Mucosa of rectum (tissue), 2 donors: ENCODE measurements around the gene FAM168B.

Experiments used
- H3K27ac ChIP-seq, 2 donors: one replicate each; pipeline ENCODE4 v1.7.0; 2013; ENCODE audit warnings: inconsistent platforms in 2 of 2, low read depth in 2 of 2, low read length in 2 of 2
- H3K27me3 ChIP-seq, 2 donors: one replicate each; pipeline ENCODE4 v1.7.0; 2013; ENCODE audit warnings: low read length in 2 of 2; ENCODE audit not compliant: control insufficient read depth in 2 of 2, insufficient read depth in 2 of 2
- H3K36me3 ChIP-seq, 2 donors: one replicate each; pipeline ENCODE4 v1.7.0; 2013; ENCODE audit warnings: low read length in 2 of 2; ENCODE audit not compliant: control insufficient read depth in 2 of 2, insufficient read depth in 2 of 2
- H3K4me1 ChIP-seq, 2 donors: one replicate each; pipeline ENCODE4 v1.7.0; 2013; ENCODE audit warnings: low read length in 2 of 2, mild to moderate bottlenecking in 1 of 2; ENCODE audit not compliant: control insufficient read depth in 2 of 2, insufficient read depth in 2 of 2
- H3K4me3 ChIP-seq, 2 donors: one replicate each; pipeline ENCODE4 v1.7.0; 2013; ENCODE audit warnings: low read length in 2 of 2
- H3K9ac ChIP-seq, 2 donors: one replicate each; pipeline ENCODE4 v1.7.0; 2013; ENCODE audit warnings: low read length in 2 of 2, low read depth in 1 of 2, mild to moderate bottlenecking in 1 of 2
- H3K9me3 ChIP-seq, 2 donors: one replicate each; pipeline ENCODE4 v1.7.0; 2013; ENCODE audit warnings: low read length in 2 of 2; ENCODE audit not compliant: control insufficient read depth in 2 of 2
- donor health status: healthy.
- donor health status: Normal muscosa, but diverticular disease.

The FAM168B gene

GRCh38 chr2:131026919-131027318 is 66.3 kb downstream of the FAM168B start:
- Histone ChIP-seq H3K9ac (no peak overlapping the region), H3K27ac (no peak overlapping the region), H3K4me3 (no peak overlapping the region), H3K36me3 (no peaks in the 10 kb centered on the region), H3K9me3 (peaks cover 0 to 2% of the 10 kb centered on the region in 2 donors), H3K4me1 (no peaks in the 10 kb centered on the region), H3K27me3 (no peaks in the 10 kb centered on the region)

DNA sequence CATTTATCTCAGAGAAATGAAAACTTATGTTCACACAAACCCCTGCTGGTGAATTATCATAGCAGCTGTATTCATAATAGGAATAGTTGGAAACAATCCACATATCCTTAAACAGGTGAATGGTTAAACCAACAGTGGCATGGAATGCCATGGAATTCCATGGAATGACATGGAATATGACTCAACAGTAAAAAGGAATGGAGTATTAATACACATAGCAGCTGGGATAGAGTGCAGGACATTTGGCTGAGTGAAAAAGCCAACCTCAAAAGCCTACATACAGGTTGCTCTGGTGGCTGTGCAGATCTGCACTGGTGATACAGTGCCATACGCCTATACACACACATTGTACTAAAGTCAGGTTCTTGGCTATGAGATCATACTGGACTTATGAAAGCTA is 69.5 kb downstream of the FAM168B start:
- Histone ChIP-seq H3K27ac (no peak overlapping the region), H3K9ac (no peak overlapping the region), H3K36me3 (no peaks in the 10 kb centered on the region), H3K4me1 (no peaks in the 10 kb centered on the region), H3K4me3 (no peak overlapping the region), H3K9me3 (peaks cover 0 to 2% of the 10 kb centered on the region in 2 donors), H3K27me3 (no peaks in the 10 kb centered on the region)

DNA sequence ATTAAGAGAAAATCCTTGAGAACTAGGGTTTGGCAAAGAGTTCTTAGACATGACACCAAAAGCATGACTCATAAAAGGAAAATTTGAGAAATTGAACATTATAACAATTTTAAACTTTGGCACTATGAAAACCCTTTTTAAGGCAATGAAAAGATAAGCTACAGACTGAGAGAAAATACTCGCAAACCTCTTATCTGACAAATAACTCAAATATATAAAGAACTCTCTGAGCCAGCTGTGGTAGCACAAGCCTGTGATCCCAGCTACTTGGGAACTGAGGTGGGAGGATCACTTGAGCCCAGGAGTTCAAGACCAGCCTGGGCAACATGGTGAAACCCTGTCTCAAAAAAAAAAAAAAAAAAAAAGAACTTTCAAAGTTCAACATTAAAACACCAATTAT is 70.5 kb downstream of the FAM168B start:
- H3K4me3 ChIP-seq: no peak overlapping the region
- no peaks in the 10 kb centered on the region for H3K4me1 ChIP-seq
- H3K27ac ChIP-seq: no peak overlapping the region
- H3K27me3 ChIP-seq: no peaks in the 10 kb centered on the region
- no peaks in the 10 kb centered on the region for H3K36me3 ChIP-seq
- H3K9me3 ChIP-seq: peaks cover 0 to 2% of the 10 kb centered on the region in 2 donors
- no peak overlapping the region for H3K9ac ChIP-seq

DNA sequence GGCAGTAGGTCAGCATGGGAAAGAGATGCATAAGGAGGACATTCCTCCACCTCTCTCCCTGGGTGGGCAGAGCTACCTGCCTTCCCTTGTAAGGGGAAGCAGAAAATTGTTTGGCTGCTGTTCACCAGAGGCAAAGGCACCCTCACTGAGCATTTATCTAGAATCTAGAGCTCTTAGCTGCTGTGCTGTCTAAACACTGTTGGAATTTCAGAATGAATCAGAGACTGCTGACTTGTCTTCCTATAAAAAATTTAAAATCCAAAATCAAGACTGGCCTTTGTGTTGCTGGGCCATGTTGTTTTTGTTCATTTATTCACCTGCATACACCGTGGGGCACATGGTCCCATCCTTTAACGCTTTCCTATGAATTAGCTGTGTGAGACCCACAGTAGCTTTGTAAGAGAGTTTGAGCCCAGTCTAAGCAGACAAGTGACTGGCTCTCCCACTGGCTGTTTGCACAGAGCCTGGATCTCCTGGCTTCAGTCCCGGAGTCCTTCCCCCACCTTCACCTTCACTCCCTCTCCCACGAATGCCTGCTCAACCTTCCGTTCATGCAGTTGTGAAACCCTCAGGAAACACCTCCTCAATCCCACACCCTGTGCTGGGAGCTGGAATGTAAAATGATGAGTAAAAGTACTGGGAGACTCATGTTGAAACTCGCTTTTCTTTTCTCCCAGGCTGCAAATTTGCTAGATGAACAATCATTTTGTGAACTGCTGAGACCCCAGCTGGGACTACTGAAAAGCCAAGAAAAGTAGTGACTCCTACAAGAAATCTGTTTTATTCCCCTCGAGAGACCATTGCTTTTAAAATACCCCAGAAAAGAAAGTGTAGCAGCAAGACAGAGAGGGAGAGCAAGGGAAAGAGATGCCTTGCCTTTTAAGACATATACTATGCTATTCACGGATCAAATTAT is 76.2 kb downstream of the FAM168B start:
- Histone ChIP-seq H3K4me1 (no peaks in the 10 kb centered on the region), H3K9me3 (no peaks in the 10 kb centered on the region), H3K27me3 (no peaks in the 10 kb centered on the region), H3K9ac (no peak overlapping the region), H3K36me3 (no peaks in the 10 kb centered on the region), H3K27ac (no peak overlapping the region), H3K4me3 (no peak overlapping the region)

DNA sequence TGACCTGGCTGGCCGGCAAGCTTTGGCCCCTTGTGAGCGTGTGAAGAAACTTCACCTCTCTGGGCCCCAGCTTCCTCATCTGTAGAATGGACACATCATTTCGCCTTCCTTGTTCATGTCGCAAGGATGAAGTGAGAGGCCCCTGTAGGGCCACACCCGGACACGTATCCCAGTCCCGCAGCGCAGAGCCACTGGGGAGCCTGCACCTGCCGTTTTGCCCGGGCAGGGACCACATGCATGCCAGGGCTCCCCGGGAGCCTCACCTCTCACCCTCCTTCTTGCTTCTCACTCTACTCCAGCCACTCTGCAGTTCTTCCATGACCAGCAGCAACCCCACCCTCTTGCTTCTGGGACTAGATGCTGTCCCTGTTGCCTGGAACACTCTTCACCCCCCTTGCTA is 77.5 kb downstream of the FAM168B start:
- Histone ChIP-seq H3K27me3 (no peaks in the 10 kb centered on the region), H3K4me3 (no peak overlapping the region), H3K9ac (no peak overlapping the region), H3K27ac (no peak overlapping the region), H3K9me3 (no peaks in the 10 kb centered on the region), H3K36me3 (no peaks in the 10 kb centered on the region), H3K4me1 (no peaks in the 10 kb centered on the region)

DNA sequence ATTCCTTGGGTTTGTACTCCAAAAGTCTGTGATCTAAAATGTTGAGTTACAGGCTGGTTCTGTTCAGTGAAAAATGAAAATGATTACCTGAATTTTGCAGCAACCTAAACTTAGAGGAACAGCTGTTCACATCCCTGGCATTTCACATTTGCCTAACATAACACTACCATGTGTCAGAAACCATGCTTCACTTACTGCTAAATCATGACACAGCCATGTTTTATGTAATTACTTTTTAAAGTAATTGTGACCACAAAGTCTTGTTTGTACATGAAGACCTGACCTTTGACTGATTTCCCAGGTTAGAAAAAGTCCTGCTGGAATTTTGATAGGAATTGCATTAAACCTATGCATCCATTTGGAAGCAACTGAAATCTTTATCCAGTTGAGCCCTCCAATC is 79.1 kb downstream of the FAM168B start:
- no peaks in the 10 kb centered on the region for H3K9me3 ChIP-seq
- no peaks in the 10 kb centered on the region for H3K36me3 ChIP-seq
- H3K27ac ChIP-seq: no peak overlapping the region
- H3K4me3 ChIP-seq: no peak overlapping the region
- no peak overlapping the region for H3K9ac ChIP-seq
- H3K27me3 ChIP-seq: no peaks in the 10 kb centered on the region
- H3K4me1 ChIP-seq: no peaks in the 10 kb centered on the region

DNA sequence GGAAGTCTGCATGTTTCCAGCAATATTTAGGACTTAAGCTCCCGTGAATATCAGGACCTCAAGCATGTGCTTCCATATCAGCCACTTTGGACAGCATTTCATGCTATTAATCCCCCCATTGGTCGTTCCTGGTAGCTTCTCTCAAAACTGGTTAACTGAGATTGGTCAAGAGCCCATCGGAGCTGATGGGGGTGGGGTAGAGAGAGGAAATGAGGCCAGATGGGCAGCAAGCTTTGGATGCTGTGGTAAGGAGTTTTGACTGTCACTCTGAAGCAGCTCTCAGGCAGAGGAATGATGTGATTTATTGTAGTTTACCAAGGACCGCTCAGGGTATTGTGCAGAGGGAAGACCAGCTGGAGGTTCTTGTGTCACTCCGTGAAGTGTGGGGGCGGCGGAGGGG is 81.8 kb downstream of the FAM168B start:
- H3K9me3 ChIP-seq: no peaks in the 10 kb centered on the region
- no peaks in the 10 kb centered on the region for H3K4me1 ChIP-seq

GRCh38 chr2:131010566-131010965 is 82.7 kb downstream of the FAM168B start:
- H3K9ac ChIP-seq: no peak overlapping the region
- no peaks in the 10 kb centered on the region for H3K27me3 ChIP-seq
- no peak overlapping the region for H3K4me3 ChIP-seq
- H3K27ac ChIP-seq: no peak overlapping the region
- H3K4me1 ChIP-seq: no peaks in the 10 kb centered on the region
- H3K9me3 ChIP-seq: no peaks in the 10 kb centered on the region
- no peaks in the 10 kb centered on the region for H3K36me3 ChIP-seq

More for the DNA sequence above, 81.8 kb downstream of the FAM168B start:
- H3K9ac ChIP-seq: no peak overlapping the region
- no peaks in the 10 kb centered on the region for H3K36me3 ChIP-seq
- no peaks in the 10 kb centered on the region for H3K27me3 ChIP-seq
- no peak overlapping the region for H3K4me3 ChIP-seq
- H3K27ac ChIP-seq: no peak overlapping the region

- no peak overlapping the region for H3K27ac ChIP-seq
- H3K27me3 ChIP-seq: no peaks in the 10 kb centered on the region
- no peaks in the 10 kb centered on the region for H3K36me3 ChIP-seq
- no peaks in the 10 kb centered on the region for H3K9me3 ChIP-seq
- no peaks in the 10 kb centered on the region for H3K4me1 ChIP-seq
- H3K4me3 ChIP-seq: no peak overlapping the region
- H3K9ac ChIP-seq: no peak overlapping the region
Measured at GRCh38 chr2:131009713-131010475, 83.4 kb downstream of the FAM168B start.

DNA sequence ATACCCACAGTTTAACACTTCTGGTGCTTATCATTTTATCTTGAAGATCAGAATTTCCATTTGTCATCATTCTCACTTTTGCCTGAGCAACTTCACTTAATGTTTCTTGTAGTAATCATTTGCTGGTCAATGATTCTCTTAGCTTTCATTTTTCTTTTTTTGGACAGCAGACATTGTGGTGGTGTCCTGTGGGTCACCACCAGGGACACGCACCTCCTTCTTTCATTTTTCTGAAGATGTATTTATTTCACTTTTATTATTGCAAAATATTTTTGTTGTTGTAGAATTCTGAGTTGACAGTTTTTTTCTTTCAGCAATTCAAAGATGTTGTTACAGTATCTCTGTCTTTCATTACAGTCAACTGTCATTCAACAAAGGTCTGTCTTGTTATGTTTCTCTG is 84.3 kb downstream of the FAM168B start:
- no peaks in the 10 kb centered on the region for H3K9me3 ChIP-seq
- H3K4me3 ChIP-seq: no peak overlapping the region
- H3K36me3 ChIP-seq: no peaks in the 10 kb centered on the region
- H3K4me1 ChIP-seq: no peaks in the 10 kb centered on the region
- H3K27me3 ChIP-seq: no peaks in the 10 kb centered on the region
- no peak overlapping the region for H3K27ac ChIP-seq
- H3K9ac ChIP-seq: no peak overlapping the region
